ENCODE results near the gene SCAF1. TPM values are rescaled to one million over a fixed set of nuclear protein-coding genes. Genes with fewer than 3 reads are reported as not detected.
A peak's percentile ranks its signal among the peaks of the same experiment; 100 is the strongest.

SCAF1 gene
- total and polyA plus RNA-seq, 10 donors: 7.5 to 66.2 (median 33.8) TPM

DNA sequence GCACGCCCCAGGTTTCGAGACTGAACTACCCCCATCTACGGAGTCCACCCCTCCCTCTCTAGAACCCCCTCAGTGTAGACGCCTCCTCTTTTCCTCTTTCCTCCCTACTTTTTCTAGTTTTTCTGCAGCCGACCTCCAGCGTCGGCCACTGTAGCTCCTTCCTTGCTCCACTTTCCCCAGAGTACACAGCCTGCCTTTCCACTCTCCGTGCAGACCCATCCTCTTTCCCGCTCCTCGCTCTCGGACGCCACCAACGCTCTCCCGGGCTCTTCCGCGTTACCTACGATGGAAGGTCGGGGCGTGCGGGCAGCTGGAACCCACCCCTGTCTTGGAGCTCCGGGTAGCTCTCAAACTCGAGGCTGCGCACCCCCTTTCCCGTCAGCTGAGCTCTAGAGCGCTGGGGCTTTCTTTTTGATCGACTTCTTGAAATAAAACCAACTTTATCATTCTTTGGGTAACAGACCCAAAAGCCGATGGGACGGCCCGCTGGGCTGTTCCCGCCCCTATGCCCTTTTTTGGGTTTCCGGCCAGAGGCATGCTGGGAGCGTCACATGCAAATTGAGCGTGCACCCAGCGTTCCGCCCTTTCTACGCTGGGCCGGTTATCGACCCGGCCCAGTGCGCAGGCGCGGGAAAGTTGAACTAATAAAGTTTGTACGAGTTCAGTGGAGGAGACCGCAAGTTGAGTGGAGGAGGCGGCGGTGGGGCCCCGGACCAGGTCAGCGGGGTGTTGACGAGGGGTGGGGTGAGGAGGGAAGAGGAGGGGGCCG is 23.5 kb downstream of the SCAF1 start, which contains the start of the genes BCL2L12 and IRF3:
Gene BCL2L12, plus strand, starts transcription at position 583 of the 769 bp plus-strand sequence. CDS start 760 bp downstream, outside the sequence.
Gene IRF3, minus strand, starts transcription at position 507 of the 769 bp plus-strand sequence. CDS start 1,019 bp downstream, outside the sequence.
- Histone ChIP-seq H3K27me3 (replicated peaks in 1 of 7) (no peaks in the 10 kb centered on the region), H3K4me3 (peak within 1 kb of the TSS; percentile 68 to 95 (median 89)), H3K27ac (peak within 1 kb of the TSS; percentile 86 to 96 (median 93)), H3K4me1 (peaks cover 15 to 53% (median 37%) of the 10 kb centered on the region in 6 donors), H3K9me3 (no peaks in the 10 kb centered on the region), H3K36me3 (peaks cover 4 to 59% (median 25%) of the 10 kb centered on the region in 6 donors)
- peak; percentile 99 for DNase-seq
- TF ChIP-seq POLR2AphosphoS5 (IDR thresholded peaks at IDR 0.05) (peak; percentile 87 to 92 (median 89)), POLR2A (IDR thresholded peaks at IDR 0.05) (peak in 1 of 3 donors; percentile 43)
- TF ChIP-seq, protein P1, sequence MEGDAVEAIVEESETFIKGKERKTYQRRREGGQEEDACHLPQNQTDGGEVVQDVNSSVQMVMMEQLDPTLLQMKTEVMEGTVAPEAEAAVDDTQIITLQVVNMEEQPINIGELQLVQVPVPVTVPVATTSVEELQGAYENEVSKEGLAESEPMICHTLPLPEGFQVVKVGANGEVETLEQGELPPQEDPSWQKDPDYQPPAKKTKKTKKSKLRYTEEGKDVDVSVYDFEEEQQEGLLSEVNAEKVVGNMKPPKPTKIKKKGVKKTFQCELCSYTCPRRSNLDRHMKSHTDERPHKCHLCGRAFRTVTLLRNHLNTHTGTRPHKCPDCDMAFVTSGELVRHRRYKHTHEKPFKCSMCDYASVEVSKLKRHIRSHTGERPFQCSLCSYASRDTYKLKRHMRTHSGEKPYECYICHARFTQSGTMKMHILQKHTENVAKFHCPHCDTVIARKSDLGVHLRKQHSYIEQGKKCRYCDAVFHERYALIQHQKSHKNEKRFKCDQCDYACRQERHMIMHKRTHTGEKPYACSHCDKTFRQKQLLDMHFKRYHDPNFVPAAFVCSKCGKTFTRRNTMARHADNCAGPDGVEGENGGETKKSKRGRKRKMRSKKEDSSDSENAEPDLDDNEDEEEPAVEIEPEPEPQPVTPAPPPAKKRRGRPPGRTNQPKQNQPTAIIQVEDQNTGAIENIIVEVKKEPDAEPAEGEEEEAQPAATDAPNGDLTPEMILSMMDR (IDR thresholded peaks at IDR 0.05 in 8 of 11, conservative IDR thresholded peaks at IDR 0.05 in 3 of 11): peak in 3 of 11 experiments; percentile 5 to 15 (median 10)
- intact Hi-C loops (cut with DNase I; ENCODE audit: low total_unique reads): loop anchor here (10.0 kb wide), 1 partner anchor 71 kb away; the partner anchor contains the start of gene PRR12
- WGBS, 5 donors: 0 to 1% (median 0%) methylated on average over 44 to 50 of the region's 50 CpGs

DNA sequence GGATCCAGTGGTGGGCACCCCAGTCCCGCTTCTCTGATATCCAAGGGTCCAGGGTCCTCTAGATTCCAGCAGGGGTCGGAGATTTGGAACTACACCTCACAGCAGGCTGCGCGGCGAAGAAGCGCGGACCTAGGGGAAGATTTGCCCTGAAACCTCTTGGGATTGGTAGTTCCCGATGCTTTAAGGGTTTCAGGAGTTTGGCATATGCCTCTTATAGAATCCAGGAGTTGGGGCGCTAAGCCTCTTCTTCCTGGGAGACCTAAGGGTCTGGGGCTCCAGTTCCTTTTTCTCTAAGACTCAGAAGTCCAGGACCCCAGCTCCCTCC is 24.1 kb downstream of the SCAF1 start:
- Histone ChIP-seq H3K27ac (peak overlapping the region; percentile 66 to 96 (median 93)), H3K4me1 (peaks cover 15 to 53% (median 37%) of the 10 kb centered on the region in 6 donors), H3K4me3 (peak overlapping the region; percentile 42 to 95 (median 86)), H3K36me3 (peaks cover 2 to 59% (median 20%) of the 10 kb centered on the region in 6 donors), H3K27me3 (replicated peaks in 1 of 7) (no peaks in the 10 kb centered on the region), H3K9me3 (no peaks in the 10 kb centered on the region)
- TF ChIP-seq, protein P1 (IDR thresholded peaks at IDR 0.05 in 8 of 11, conservative IDR thresholded peaks at IDR 0.05 in 3 of 11): peak in 1 of 11 experiments; percentile 7
- no peak for TF ChIP-seq POLR2AphosphoS5 (IDR thresholded peaks at IDR 0.05)
- DNase-seq: no peak
- intact Hi-C loops (cut with DNase I; ENCODE audit: low total_unique reads): loop anchor here (10.0 kb wide), 1 partner anchor 71 kb away; the partner anchor contains the start of gene PRR12
- 1 to 2% (median 1%) methylated on average over 8 to 9 of the region's 9 CpGs for WGBS, 5 donors

DNA sequence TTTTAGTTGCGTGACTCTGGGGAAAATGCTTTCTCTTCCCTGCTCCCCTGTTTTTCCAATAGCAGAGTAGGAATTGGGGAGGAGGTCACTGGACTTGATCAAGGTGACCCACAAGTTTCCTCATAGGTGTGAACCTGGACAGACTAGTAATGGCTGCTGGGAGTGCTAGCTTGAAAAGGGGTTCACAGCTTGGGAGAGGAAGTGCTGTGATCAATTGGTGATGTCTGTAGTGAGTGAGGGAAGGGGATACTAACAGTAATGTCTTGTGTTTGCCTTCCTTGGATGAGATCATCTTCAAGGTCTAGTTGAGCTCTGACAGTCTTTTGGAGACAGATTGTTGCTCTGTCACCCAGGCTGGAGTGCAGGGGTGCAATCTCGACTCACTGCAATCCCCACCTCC is 25.5 kb downstream of the SCAF1 start:
- peaks cover 0 to 46% (median 6%) of the 10 kb centered on the region in 6 donors for H3K36me3 ChIP-seq
- no peaks in the 10 kb centered on the region for H3K9me3 ChIP-seq
- no peak for TF ChIP-seq POLR2A (IDR thresholded peaks at IDR 0.05)
- TF ChIP-seq, protein P1 (IDR thresholded peaks at IDR 0.05 in 8 of 11, conservative IDR thresholded peaks at IDR 0.05 in 3 of 11): no peak
- no peak for TF ChIP-seq POLR2AphosphoS5 (IDR thresholded peaks at IDR 0.05)
- H3K27me3 ChIP-seq (replicated peaks in 1 of 7): no peaks in the 10 kb centered on the region
- intact Hi-C loops (cut with DNase I; ENCODE audit: low total_unique reads): loop anchor here (10.0 kb wide), 1 partner anchor 73 kb away; the partner anchor contains the start of gene PRR12
- peaks cover 15 to 58% (median 41%) of the 10 kb centered on the region in 6 donors for H3K4me1 ChIP-seq
- no peak overlapping the region for H3K27ac ChIP-seq
- WGBS, 5 donors: 88 to 100% (median 93%) methylated on average over 2 of the region's 2 CpGs
- no peak for DNase-seq
- no peak overlapping the region for H3K4me3 ChIP-seq

DNA sequence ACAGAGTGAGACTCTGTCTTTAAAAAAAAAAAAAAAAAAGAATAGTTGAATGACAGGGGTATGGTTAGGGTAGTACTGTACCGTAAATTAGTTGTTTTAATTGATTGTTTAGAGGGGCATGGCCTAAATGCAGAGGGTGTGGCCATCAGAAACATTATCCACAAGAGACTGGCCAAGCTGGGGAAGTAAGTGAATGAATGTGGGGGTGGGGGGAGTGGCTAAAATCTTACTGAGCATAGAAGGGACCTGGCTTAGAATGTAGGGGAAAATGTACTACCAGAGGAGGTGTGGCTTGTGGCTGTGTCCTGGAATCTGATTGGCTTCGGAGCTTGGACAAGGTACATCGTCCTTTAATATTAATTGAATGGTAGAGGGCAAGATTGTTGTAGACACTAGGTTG is 27.5 kb downstream of the SCAF1 start:
- Histone ChIP-seq H3K4me1 (peaks cover 8 to 58% (median 23%) of the 10 kb centered on the region in 6 donors), H3K27ac (no peak overlapping the region), H3K27me3 (replicated peaks in 1 of 7) (no peaks in the 10 kb centered on the region), H3K4me3 (no peak overlapping the region), H3K36me3 (peaks cover 0 to 37% (median 0%) of the 10 kb centered on the region in 6 donors), H3K9me3 (no peaks in the 10 kb centered on the region)
- DNase-seq: no peak
- 89 to 97% (median 92%) methylated on average over 3 of the region's 3 CpGs for WGBS, 5 donors
- TF ChIP-seq, protein P1 (IDR thresholded peaks at IDR 0.05 in 8 of 11, conservative IDR thresholded peaks at IDR 0.05 in 3 of 11): no peak
- TF ChIP-seq POLR2AphosphoS5 (IDR thresholded peaks at IDR 0.05) (no peak), POLR2A (IDR thresholded peaks at IDR 0.05) (no peak)
- intact Hi-C loops (cut with DNase I; ENCODE audit: low total_unique reads): loop anchor here (10.0 kb wide), 1 partner anchor 75 kb away; the partner anchor contains the start of gene PRR12
